ENCODE results near the gene MACIR. TPM values are rescaled to one million over a fixed set of nuclear protein-coding genes. Genes with fewer than 3 reads are reported as not detected.
A peak's percentile ranks its signal among the peaks of the same experiment; 100 is the strongest.

The MACIR gene
- total and polyA plus RNA-seq, 9 of the 15 experiments (the other 6 are each of a cell fraction or from before 2014, with no cell fraction given), result 1.4 to 11.6 (median 9.4) TPM

- Histone ChIP-seq H3K9ac (ENCODE audit: insufficient read depth in 1 of 2, low read depth in 2 of 2, low read length in 2 of 2) (no peak overlapping the region), H3K4me2 (ENCODE audit: insufficient read depth, low read length) (no peak overlapping the region), H3K27ac (ENCODE audit: extremely low read depth, low read depth, low read length) (peak overlapping the region; percentile 6; the same call in 1 of the 3 replicates), H3K36me3 (ENCODE audit: control insufficient read depth, insufficient read depth, low read length) (peaks cover 28% of the 10 kb centered on the region), H3K79me2 (ENCODE audit: control insufficient read depth, insufficient read depth, low read length) (peaks cover 64% of the 10 kb centered on the region), H4K20me1 (replicated peaks; ENCODE audit: control insufficient read depth, insufficient read depth, low read length) (no peaks in the 10 kb centered on the region), H3K4me1 (replicated peaks in 1 of 2; ENCODE audit: control insufficient read depth in 2 of 2, insufficient read depth in 2 of 2, low read length in 2 of 2) (peaks cover 0 to 25% of the 10 kb centered on the region in 2 experiments; a peak in 3 of 5 replicates), H2AFZ (ENCODE audit: low read depth, low read length) (no peak overlapping the region), H3K27me3 (ENCODE audit: control insufficient read depth in 2 of 2, insufficient read depth in 2 of 2, low read length in 2 of 2) (no peaks in the 10 kb centered on the region), H3K4me3 (no peak overlapping the region), H3K9me1 (ENCODE audit: control insufficient read depth, insufficient read depth, low read length) (no peaks in the 10 kb centered on the region), H3K9me3 (replicated peaks; ENCODE audit: control insufficient read depth, insufficient read depth, low read depth, low read length) (no peaks in the 10 kb centered on the region)
- no peak for DNase-seq (ENCODE audit: extremely low read depth in 1 of 4, low spot score in 3 of 4)
- BruUV-seq (replicated peaks), result no TSS peak
- no peak for ATAC-seq
- WGBS (ENCODE audit: insufficient coverage, low coverage, missing lambda C conversion rate), result 92% methylated on average over 3 of the region's 3 CpGs
- ChIA-PET CTCF (ENCODE audit: low intra/inter-chr PET ratio) (no interaction called here), POLR2A (interaction anchor here (2.3 kb wide), 1 partner anchor 12 kb away, joined by 6 read pairs; no protein-coding TSS in a partner anchor)
- intact Hi-C loops (cut with micrococcal nuclease), result no loop called here
- no peak for FAIRE-seq
- TF ChIP-seq GTF2B (IDR thresholded peaks at IDR 0.05; ENCODE audit: extremely low read depth, insufficient read length) (no peak), ZKSCAN1 (IDR thresholded peaks at IDR 0.05; ENCODE audit: low read depth, low read length) (no peak), STAT5B (CRISPR knock-in tag; IDR thresholded peaks at IDR 0.05) (no peak), KAT7 (CRISPR knock-in tag; IDR thresholded peaks at IDR 0.05; ENCODE audit: borderline replicate concordance) (no peak), MTA3 (IDR thresholded peaks at IDR 0.05; ENCODE audit: borderline replicate concordance) (no peak), FOXA3 (CRISPR knock-in tag; conservative IDR thresholded peaks at IDR 0.05 in 1 of 2, IDR thresholded peaks at IDR 0.05 in 1 of 2) (no peak), EP400 (IDR thresholded peaks at IDR 0.05) (no peak), CBX3 (IDR thresholded peaks at IDR 0.05; ENCODE audit: borderline replicate concordance in 1 of 2, low read length in 2 of 2) (no peak), KLF16 (IDR thresholded peaks at IDR 0.05) (no peak), ZBTB43 (CRISPR knock-in tag; IDR thresholded peaks at IDR 0.05) (no peak), ATF4 (CRISPR knock-in tag; IDR thresholded peaks at IDR 0.05) (no peak), ARNT (IDR thresholded peaks at IDR 0.05) (no peak)
- TF ChIP-seq, protein P1, sequence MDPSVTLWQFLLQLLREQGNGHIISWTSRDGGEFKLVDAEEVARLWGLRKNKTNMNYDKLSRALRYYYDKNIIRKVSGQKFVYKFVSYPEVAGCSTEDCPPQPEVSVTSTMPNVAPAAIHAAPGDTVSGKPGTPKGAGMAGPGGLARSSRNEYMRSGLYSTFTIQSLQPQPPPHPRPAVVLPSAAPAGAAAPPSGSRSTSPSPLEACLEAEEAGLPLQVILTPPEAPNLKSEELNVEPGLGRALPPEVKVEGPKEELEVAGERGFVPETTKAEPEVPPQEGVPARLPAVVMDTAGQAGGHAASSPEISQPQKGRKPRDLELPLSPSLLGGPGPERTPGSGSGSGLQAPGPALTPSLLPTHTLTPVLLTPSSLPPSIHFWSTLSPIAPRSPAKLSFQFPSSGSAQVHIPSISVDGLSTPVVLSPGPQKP (CRISPR knock-in tag; IDR thresholded peaks at IDR 0.05), result no peak
- TF ChIP-seq, protein P2, sequence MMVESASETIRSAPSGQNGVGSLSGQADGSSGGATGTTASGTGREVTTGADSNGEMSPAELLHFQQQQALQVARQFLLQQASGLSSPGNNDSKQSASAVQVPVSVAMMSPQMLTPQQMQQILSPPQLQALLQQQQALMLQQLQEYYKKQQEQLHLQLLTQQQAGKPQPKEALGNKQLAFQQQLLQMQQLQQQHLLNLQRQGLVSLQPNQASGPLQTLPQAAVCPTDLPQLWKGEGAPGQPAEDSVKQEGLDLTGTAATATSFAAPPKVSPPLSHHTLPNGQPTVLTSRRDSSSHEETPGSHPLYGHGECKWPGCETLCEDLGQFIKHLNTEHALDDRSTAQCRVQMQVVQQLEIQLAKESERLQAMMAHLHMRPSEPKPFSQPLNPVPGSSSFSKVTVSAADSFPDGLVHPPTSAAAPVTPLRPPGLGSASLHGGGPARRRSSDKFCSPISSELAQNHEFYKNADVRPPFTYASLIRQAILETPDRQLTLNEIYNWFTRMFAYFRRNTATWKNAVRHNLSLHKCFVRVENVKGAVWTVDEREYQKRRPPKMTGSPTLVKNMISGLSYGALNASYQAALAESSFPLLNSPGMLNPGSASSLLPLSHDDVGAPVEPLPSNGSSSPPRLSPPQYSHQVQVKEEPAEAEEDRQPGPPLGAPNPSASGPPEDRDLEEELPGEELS (CRISPR knock-in tag; IDR thresholded peaks at IDR 0.05; ENCODE audit: borderline replicate concordance), result no peak
- in situ Hi-C loops (cut with MboI), result no loop called here
Observed at GRCh38 chr5:103273952-103274351, 15.4 kb downstream of the MACIR start.
